Upper lobe of left lung (tissue), 4 donors: ENCODE results near the gene P4HA3.

Source experiments
- CTCF ChIP-seq, 6 experiments: fragments of 450-650 bp in 4 of 6; fragments of 200-600 bp in 2 of 6; sonication (generic) in 2 of 6; IDR thresholded peaks; one replicate each; pipeline ENCODE4 v1.5.1; 2016 to 2019; ENCODE audit warnings: antibody characterized with exemption in 6 of 6
- EP300 ChIP-seq, 4 donors: sonication (generic); formaldehyde crosslinking; IDR thresholded peaks; one replicate each; pipeline ENCODE4 v1.5.1; 2017; ENCODE audit warnings: antibody characterized with exemption in 4 of 4, control low read depth in 2 of 4
- POLR2A ChIP-seq, 4 donors: fragments of 450-650 bp; IDR thresholded peaks; one replicate each; pipeline ENCODE4 v1.5.1; 2016 to 2017; ENCODE audit warnings: antibody characterized with exemption in 4 of 4, mild to moderate bottlenecking in 2 of 4
- POLR2AphosphoS5 ChIP-seq, 2 donors: sonication (generic); formaldehyde crosslinking; IDR thresholded peaks; one replicate each; pipeline ENCODE4 v1.5.1; 2017; ENCODE audit warnings: antibody characterized with exemption in 2 of 2

GRCh38 chr11:74345420-74345819, 34.0 kb upstream of the P4HA3 start:
- no peak for TF ChIP-seq CTCF (IDR thresholded peaks at IDR 0.05)
- no peak for TF ChIP-seq POLR2AphosphoS5 (IDR thresholded peaks at IDR 0.05)
- TF ChIP-seq POLR2A (IDR thresholded peaks at IDR 0.05): no peak
- no peak for TF ChIP-seq EP300 (IDR thresholded peaks at IDR 0.05)
